Measurements from ENCODE around the gene PTPN3.
"Not testable (repeated sequence)": the region's sequence is repeated elsewhere in the genome, so short reads cannot be mapped to it uniquely, and the experiment has no call there.

The PTPN3 gene

DNA sequence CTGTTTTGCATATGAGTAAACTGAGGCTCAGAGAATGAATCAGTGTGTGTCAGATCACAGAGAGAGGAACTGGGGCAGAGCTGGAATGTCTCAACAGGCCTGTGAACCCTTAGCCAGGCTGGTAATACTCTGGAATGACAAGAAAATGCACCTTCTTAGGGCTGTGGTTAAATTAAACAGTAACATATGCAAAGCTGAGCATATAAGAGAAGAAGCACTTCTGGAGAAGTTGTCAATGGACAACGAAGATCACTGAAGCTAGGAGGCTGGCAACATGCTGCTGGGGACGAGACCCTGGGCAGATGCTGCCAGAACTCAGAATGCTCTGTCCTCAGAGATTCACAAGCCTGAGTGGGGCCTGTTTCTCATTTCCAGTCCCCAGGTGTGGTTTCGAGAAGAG is 112.6 kb downstream of the PTPN3 start:
- no peak for ATAC-seq
- Mint-ChIP-seq H3K27me3 (peaks cover 45% of the 10 kb centered on the region), H3K27ac (no peak overlapping the region), H3K9me3 (no peaks in the 10 kb centered on the region), H3K4me1 (no peaks in the 10 kb centered on the region), H3K4me3 (no peak overlapping the region)
- no peak for DNase-seq

GRCh38 chr9:109383947-109384346 is 114.2 kb downstream of the PTPN3 start:
- Mint-ChIP-seq H3K27me3 (peaks cover 42% of the 10 kb centered on the region), H3K27ac (no peak overlapping the region), H3K9me3 (no peaks in the 10 kb centered on the region), H3K4me1 (no peaks in the 10 kb centered on the region), H3K4me3 (no peak overlapping the region)
- no peak for ATAC-seq
- DNase-seq: no peak

GRCh38 chr9:109383356-109383755 is 114.8 kb downstream of the PTPN3 start:
- H3K4me3 Mint-ChIP-seq: no peak overlapping the region
- peaks cover 41% of the 10 kb centered on the region for H3K27me3 Mint-ChIP-seq
- H3K9me3 Mint-ChIP-seq: no peaks in the 10 kb centered on the region
- DNase-seq (no peak), ATAC-seq (peak; percentile 6)
- H3K4me1 Mint-ChIP-seq: no peaks in the 10 kb centered on the region
- no peak overlapping the region for H3K27ac Mint-ChIP-seq

- no peaks in the 10 kb centered on the region for H3K4me1 Mint-ChIP-seq
- ATAC-seq (no peak), DNase-seq (no peak)
- H3K4me3 Mint-ChIP-seq: no peak overlapping the region
- no peak overlapping the region for H3K27ac Mint-ChIP-seq
- H3K27me3 Mint-ChIP-seq: peaks cover 36% of the 10 kb centered on the region
- H3K9me3 Mint-ChIP-seq: no peaks in the 10 kb centered on the region
These were observed 115.5 kb downstream of the PTPN3 start for GRCh38 chr9:109382585-109382984.

- no peak for ATAC-seq
- Mint-ChIP-seq H3K27me3 (peaks cover 32% of the 10 kb centered on the region), H3K27ac (no peak overlapping the region), H3K4me3 (no peak overlapping the region), H3K9me3 (no peaks in the 10 kb centered on the region), H3K4me1 (no peaks in the 10 kb centered on the region)
- no peak for DNase-seq
These were observed 115.9 kb downstream of the PTPN3 start for GRCh38 chr9:109382182-109382581.

DNA sequence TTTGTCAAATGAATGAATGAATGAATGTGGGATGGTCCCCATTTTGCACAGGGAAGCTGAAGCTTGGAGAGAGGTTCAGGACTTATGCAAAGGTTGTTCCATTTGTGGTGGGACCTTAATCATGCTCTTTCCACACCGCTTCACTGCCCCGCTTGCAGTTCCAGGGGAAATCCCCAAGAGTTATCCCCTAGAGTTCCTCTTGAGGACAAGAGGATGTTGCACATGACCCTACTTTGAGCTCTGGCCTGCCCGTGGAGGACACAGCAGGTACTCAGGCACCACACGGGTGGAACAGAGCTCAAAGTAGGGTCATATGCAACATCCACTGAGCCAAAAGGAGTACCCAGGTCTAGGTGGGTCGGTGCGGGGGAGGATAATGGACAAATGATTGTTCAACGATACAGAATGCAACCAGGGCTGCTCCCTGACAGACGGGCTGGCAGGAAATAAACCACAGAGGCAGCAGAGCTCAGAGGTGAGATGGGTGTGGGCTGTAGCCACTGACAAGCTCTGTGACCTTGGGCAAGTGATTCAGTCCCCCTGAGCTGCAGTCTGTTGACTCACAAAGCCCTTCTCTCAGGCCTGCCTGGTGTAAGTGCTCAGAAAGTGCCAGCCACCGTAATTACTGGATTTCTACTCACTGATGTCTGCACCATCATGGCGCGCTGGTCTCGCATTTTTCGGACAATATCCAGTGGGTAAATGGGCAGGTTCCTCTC is 116.9 kb downstream of the PTPN3 start:
- DNase-seq (no peak), ATAC-seq (peak; percentile 21)
- Mint-ChIP-seq H3K27me3 (peaks cover 29% of the 10 kb centered on the region), H3K4me3 (no peak overlapping the region), H3K27ac (no peak overlapping the region), H3K9me3 (no peaks in the 10 kb centered on the region), H3K4me1 (no peaks in the 10 kb centered on the region)

- no peak overlapping the region for H3K27ac Mint-ChIP-seq
- H3K27me3 Mint-ChIP-seq: peaks cover 18% of the 10 kb centered on the region
- H3K9me3 Mint-ChIP-seq: no peaks in the 10 kb centered on the region
- H3K4me3 Mint-ChIP-seq: no peak overlapping the region
- H3K4me1 Mint-ChIP-seq: no peaks in the 10 kb centered on the region
- DNase-seq: no peak
- ATAC-seq: no peak
These were observed 118.6 kb downstream of the PTPN3 start for GRCh38 chr9:109379513-109379912.

- H3K4me3 Mint-ChIP-seq: no peak overlapping the region
- ATAC-seq (no peak), DNase-seq (no peak)
- H3K27ac Mint-ChIP-seq: no peak overlapping the region
- H3K27me3 Mint-ChIP-seq: peaks cover 18% of the 10 kb centered on the region
- no peaks in the 10 kb centered on the region for H3K4me1 Mint-ChIP-seq
- peaks cover 0 to 8% of the 10 kb centered on the region in 2 donors for H3K9me3 Mint-ChIP-seq
These were observed 119.8 kb downstream of the PTPN3 start for GRCh38 chr9:109378316-109378715.

GRCh38 chr9:109372246-109372645 is 125.9 kb downstream of the PTPN3 start:
- H3K4me3 Mint-ChIP-seq: no peak overlapping the region
- H3K9me3 Mint-ChIP-seq: peaks cover 0 to 15% of the 10 kb centered on the region in 2 donors
- H3K4me1 Mint-ChIP-seq: no peaks in the 10 kb centered on the region
- peaks cover 28% of the 10 kb centered on the region for H3K27me3 Mint-ChIP-seq
- H3K27ac Mint-ChIP-seq: no peak overlapping the region
- DNase-seq: no peak
- ATAC-seq: no peak

- H3K27me3 Mint-ChIP-seq: peaks cover 29% of the 10 kb centered on the region
- no peak overlapping the region for H3K27ac Mint-ChIP-seq
- no peak overlapping the region for H3K4me3 Mint-ChIP-seq
- H3K9me3 Mint-ChIP-seq: peaks cover 0 to 15% of the 10 kb centered on the region in 2 donors
- no peaks in the 10 kb centered on the region for H3K4me1 Mint-ChIP-seq
- ATAC-seq (no peak), DNase-seq (no peak)
These were observed 126.7 kb downstream of the PTPN3 start for GRCh38 chr9:109371374-109371773.

DNA sequence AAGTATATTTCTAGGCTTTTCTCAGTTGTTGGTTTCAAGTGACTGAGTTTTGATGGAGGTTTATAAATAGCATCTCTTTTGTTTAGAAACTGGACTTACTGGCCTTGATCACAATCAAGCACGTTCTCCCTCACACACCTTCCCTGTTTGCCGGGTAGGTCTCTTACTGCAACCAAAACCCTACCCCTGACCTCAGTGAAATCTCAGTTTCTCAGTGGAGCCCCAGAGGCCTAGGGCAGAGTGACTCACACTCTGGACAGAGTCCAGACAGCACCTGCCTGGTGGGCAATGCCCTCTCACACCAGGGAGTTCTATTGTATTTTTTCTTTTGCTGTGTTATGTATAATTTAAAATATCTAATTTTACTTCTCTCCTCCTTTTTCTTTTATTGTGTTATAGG is 128.8 kb downstream of the PTPN3 start:
- Mint-ChIP-seq H3K27me3 (peaks cover 25% of the 10 kb centered on the region), H3K4me1 (no peaks in the 10 kb centered on the region), H3K4me3 (no peak overlapping the region), H3K27ac (no peak overlapping the region), H3K9me3 (peaks cover 0 to 15% of the 10 kb centered on the region in 2 donors)
- DNase-seq (no peak), ATAC-seq (no peak)

GRCh38 chr9:109360771-109361170 is 137.3 kb downstream of the PTPN3 start:
- Mint-ChIP-seq H3K4me3 (no peak overlapping the region), H3K4me1 (no peaks in the 10 kb centered on the region), H3K9me3 (no peaks in the 10 kb centered on the region), H3K27me3 (peaks cover 12% of the 10 kb centered on the region), H3K27ac (no peak overlapping the region)
- ATAC-seq (no peak), DNase-seq (no peak)

GRCh38 chr9:109358968-109359603 is 139.0 kb downstream of the PTPN3 start:
- peaks cover 24% of the 10 kb centered on the region for H3K27me3 Mint-ChIP-seq
- H3K4me3 Mint-ChIP-seq, ATAC-seq, DNase-seq, H3K27ac Mint-ChIP-seq, H3K4me1 Mint-ChIP-seq: not testable (repeated sequence)
- H3K9me3 Mint-ChIP-seq: peaks cover 0 to 14% of the 10 kb centered on the region in 2 donors

DNA sequence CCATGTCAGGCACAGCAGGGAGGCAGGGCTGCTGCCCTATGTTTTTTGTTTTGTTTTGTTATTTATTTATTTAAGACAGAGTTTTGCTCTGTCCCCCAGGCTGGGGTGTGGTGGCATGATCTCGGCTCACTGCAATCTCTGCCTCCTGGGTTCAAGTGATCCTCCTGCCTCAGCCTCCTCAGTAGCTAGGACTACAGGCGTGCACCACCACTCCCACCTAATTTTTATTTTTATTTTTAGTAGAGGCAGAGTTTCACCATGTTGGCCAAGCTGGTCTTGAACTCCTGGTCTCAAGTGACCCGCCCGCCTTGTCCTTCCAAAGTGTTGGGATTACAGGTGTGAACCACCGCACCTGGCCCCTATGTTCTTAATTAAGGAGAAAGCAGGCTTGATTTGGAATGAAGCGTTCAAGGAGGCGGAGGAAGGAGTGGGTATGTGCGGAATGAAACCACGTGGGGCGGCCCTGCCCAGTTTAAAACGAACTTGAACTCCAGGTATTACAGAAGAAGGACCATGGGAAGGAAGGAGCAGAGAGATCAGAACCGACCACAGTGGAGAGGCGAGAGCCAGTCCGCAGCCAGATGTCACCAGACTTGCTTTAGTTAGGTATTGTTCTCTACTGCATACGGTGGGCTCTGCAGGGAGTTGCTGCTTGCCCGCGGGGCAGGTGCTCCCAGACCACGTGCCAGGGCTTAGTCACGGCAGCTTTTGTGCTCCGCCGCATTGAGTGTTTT is 142.4 kb downstream of the PTPN3 start:
- Mint-ChIP-seq H3K27me3 (peaks cover 27% of the 10 kb centered on the region), H3K4me3 (no peak overlapping the region), H3K27ac (no peak overlapping the region), H3K4me1 (no peaks in the 10 kb centered on the region), H3K9me3 (peaks cover 0 to 14% of the 10 kb centered on the region in 2 donors)
- DNase-seq (no peak), ATAC-seq (no peak)

GRCh38 chr9:109354190-109354589 is 143.9 kb downstream of the PTPN3 start:
- DNase-seq: no peak
- ATAC-seq: no peak
- H3K4me1 Mint-ChIP-seq: no peaks in the 10 kb centered on the region
- no peak overlapping the region for H3K27ac Mint-ChIP-seq
- no peak overlapping the region for H3K4me3 Mint-ChIP-seq
- peaks cover 27% of the 10 kb centered on the region for H3K27me3 Mint-ChIP-seq
- H3K9me3 Mint-ChIP-seq: peaks cover 0 to 14% of the 10 kb centered on the region in 2 donors

DNA sequence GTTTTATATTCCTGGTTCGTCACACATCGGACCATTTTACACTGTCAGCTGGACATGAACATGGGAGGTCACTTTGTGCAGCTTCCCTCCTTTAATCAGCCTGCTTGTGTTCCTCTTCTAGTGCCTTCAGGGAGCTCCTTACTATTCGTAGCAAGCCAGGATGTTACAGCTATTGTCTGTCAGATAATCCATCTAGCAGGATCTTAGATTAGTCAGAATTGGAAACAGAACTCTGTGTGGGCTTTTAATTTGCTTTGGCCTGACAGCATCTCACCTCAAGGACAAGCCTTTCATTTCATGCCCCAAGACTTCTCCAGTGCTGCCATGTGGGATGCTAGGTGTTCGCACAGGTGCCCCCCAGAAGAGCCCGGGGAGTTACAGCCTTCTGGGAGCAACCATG is 147.1 kb downstream of the PTPN3 start:
- ATAC-seq (no peak), DNase-seq (no peak)
- Mint-ChIP-seq H3K27me3 (peaks cover 27% of the 10 kb centered on the region), H3K4me1 (no peaks in the 10 kb centered on the region), H3K4me3 (no peak overlapping the region), H3K27ac (peak overlapping the region in 1 of 2 donors; percentile 61), H3K9me3 (peaks cover 0 to 14% of the 10 kb centered on the region in 2 donors)

Data from stimulated activated naive CD8-positive, alpha-beta T cell treated with anti-CD3 and anti-CD28 coated beads, Interleukin-15, amount 100 ng/mL, for 72 hours (primary cell).